Activated gamma-delta T cell treated with anti-CD3 and anti-CD28 coated beads, Interleukin-2, amount 50 U/mL, for 16 hours (primary cell): ENCODE measurements around the gene KLHL15.
A peak's percentile ranks its signal among the peaks of the same experiment; 100 is the strongest.

Source experiments
- DNase-seq: peaks from one replicate; pipeline ENCODE4 v3.0.0-alpha.2; 2020; ENCODE audit warnings: low read depth

Gene KLHL15

GRCh38 chrX:23952984-23953907, 73.7 kb downstream of the KLHL15 start:
- peak; percentile 15 for DNase-seq

GRCh38 chrX:23952391-23952790, 74.6 kb downstream of the KLHL15 start:
- DNase-seq: no peak

- DNase-seq: no peak
Observed at GRCh38 chrX:23945206-23945605, 81.8 kb downstream of the KLHL15 start.

- no peak for DNase-seq
Observed at GRCh38 chrX:23944234-23944633, 82.8 kb downstream of the KLHL15 start.

- no peak for DNase-seq
Observed at GRCh38 chrX:23939203-23939602, 87.8 kb downstream of the KLHL15 start.

- DNase-seq: no peak
Observed at GRCh38 chrX:23938690-23939089, 88.3 kb downstream of the KLHL15 start.

GRCh38 chrX:23937100-23937499, 89.9 kb downstream of the KLHL15 start:
- DNase-seq: no peak

- no peak for DNase-seq
Observed at GRCh38 chrX:23936180-23936579, 90.8 kb downstream of the KLHL15 start.

GRCh38 chrX:23935106-23935505, 91.9 kb downstream of the KLHL15 start:
- DNase-seq: no peak
